ENCODE data around the gene ZBTB20.

GRCh38 chr3:115127208-115127607, 19.9 kb downstream of the ZBTB20 start:
- TF ChIP-seq CTCF (IDR thresholded peaks at IDR 0.05; ENCODE audit: insufficient read depth, low read length, poor library complexity, severe bottlenecking): no peak
- TF ChIP-seq EZH2phosphoT487 (conservative IDR thresholded peaks at IDR 0.05; ENCODE audit: low read length): no peak

Data from SU-DHL-6 (cell line).